HG03378 (cell line): ENCODE data around the gene PGAM2.

Experiments used
- ATAC-seq: cut with Tn5 transposase; IDR thresholded peaks from one replicate; pipeline ENCODE4 v1.9.1; 2021; ENCODE audit warnings: mild to moderate bottlenecking, moderate library complexity; ENCODE audit not compliant: unreplicated experiment

The PGAM2 gene

GRCh38 chr7:44103923-44104859 is 38.8 kb upstream of the PGAM2 start, which contains the start of gene AEBP1:
TSS of gene AEBP1 (plus strand) at chr7:44104345. CDS start at chr7:44104666, 321 bp downstream.
- ATAC-seq, result no peak

DNA sequence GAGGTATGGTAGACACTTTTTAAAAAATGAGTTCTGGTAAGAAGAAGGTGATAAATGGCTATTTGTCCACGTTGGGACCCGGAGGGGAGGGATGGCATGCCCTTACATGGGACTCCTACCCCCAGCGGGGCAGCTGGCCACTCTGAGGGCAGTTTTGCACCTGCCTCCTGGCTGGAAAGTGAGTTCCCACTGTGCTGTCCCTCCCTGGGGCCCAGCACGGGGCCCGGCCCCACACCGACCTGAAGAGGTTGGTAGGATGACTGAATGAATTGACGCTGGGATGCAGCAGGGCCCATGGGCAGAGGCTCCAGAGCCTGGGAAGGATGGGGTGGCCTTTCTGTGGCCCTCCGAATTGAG is 38.2 kb upstream of the PGAM2 start:
- ATAC-seq, result no peak

- no peak for ATAC-seq
These were observed 37.6 kb upstream of the PGAM2 start for GRCh38 chr7:44102846-44103565.

DNA sequence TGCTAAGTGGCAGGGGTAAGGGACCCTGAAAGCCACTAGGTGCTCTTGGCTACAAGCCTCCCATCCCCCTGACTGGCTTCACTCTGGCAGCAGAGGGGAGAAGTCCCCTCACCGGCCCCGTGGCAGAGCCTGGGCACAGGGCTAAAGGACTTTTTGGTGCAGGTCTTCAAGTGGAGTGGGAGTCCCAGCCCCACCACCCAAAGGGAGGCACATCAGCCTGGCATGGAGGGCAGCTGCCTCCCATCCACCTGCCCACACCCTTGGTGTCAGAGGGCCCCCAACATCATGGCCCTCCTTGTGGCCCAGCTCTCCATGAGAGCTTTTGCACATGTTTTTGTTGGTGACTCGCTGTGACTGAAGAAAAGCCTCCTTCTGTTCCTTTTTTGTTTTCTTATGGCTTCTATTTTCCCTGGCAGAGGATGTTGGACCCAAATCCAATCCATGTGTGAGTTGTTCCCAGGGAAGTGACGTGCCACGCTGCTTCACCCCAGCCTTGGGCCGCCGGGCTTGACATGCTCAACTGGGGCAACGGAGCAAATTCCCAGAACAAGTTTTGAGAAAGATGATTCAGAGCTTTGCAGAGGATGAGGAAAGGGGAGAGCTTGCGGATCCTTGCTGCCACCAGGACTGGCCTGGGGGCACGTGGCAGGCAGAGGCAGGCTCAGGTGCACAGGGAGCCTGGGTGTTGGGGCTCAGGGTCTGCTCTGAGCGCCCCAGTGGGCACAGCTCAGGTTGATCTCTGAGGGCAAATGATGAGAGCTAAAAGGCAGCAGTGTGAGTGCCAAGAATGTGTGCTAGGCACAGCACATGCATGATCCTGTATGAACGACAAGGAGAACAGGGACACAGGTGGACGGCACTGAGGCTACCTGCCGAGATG is 36.8 kb upstream of the PGAM2 start:
- no peak for ATAC-seq

- no peak for ATAC-seq
These were observed 36.1 kb upstream of the PGAM2 start for GRCh38 chr7:44101303-44101965.

- ATAC-seq, result no peak
These were observed 35.3 kb upstream of the PGAM2 start for GRCh38 chr7:44100458-44101302.

DNA sequence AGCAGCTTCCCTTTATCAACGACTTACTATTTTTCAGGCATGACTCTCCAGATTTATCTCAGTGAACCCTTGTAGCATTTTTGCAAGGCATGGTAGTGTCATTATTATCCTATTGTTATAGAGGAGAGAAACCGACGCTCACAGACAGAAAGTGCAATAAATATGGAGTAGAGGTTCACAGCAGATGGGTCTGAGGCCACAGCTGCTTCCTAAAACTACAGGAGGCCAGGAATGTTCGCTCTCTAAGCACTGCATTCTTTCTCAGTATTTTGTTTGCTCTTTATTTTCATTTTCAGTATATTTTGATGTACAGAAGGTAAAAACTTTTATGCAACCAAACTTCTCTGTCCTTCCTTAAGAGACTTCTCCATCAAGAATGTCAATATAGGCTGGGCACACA is 34.3 kb upstream of the PGAM2 start:
- ATAC-seq, result no peak

- ATAC-seq, result no peak
These were observed 33.0 kb upstream of the PGAM2 start for GRCh38 chr7:44098092-44099068.

- ATAC-seq, result peak; percentile 77
These were observed 31.9 kb upstream of the PGAM2 start for GRCh38 chr7:44097064-44097932.

DNA sequence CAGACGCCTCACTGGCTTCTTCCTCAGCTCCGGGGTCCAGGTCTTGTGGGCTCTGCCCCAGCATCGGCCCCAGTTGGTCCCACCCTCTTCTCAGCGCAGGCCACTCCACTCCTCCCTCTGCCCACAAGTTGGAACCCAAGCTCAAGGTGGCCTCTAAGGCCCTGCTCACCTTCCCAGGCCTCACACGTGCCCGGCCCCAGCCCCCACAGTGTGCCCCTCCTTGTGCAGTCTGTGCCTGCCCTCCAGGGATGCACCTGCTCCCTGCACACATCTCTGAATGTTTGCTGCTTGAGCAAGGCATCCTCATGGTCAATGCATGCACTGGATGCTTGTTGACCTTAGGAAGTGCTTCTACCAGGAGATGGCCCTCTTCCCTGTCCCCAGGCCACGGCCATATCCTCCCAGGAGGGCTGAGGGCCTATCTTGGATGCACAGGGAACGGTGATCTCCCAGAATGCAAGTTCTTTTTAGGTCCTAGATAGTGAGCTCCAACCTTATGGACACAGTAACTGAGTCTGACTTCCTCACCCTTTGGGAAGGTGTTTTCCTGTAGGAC is 31.0 kb upstream of the PGAM2 start:
- no peak for ATAC-seq

GRCh38 chr7:44095781-44096180 is 30.4 kb upstream of the PGAM2 start:
- no peak for ATAC-seq

GRCh38 chr7:44094883-44095592 is 29.7 kb upstream of the PGAM2 start:
- ATAC-seq, result no peak

- ATAC-seq, result no peak
These were observed 29.0 kb upstream of the PGAM2 start for GRCh38 chr7:44094365-44094764.

- ATAC-seq, result no peak
These were observed 27.8 kb upstream of the PGAM2 start for GRCh38 chr7:44093102-44093641.

- no peak for ATAC-seq
These were observed 22.8 kb upstream of the PGAM2 start for GRCh38 chr7:44087911-44088838.
